MCF 10A (cell line): Measurements from ENCODE around the gene WRAP53. TPM values are rescaled to one million over a fixed set of nuclear protein-coding genes. Genes with fewer than 3 reads are reported as not detected.

Experiments
- BruUV-seq: library from RNA; stranded (reverse); fragments of 400-500 nt; replicated peaks from 2 replicates; lab custom pipeline; 2021; lab: Mats Ljungman, UMichigan
- CTCF ChIA-PET: fragments of 300-600 bp; sonication (Branson Sonifier 250); formaldehyde crosslinking; extraction: SDS; loops from one replicate; lab custom pipeline; 2021; ENCODE audit warnings: antibody characterized with exemption, inconsistent platforms; lab: Yijun Ruan, JAX
- POLR2A ChIA-PET: fragments of 300-600, 350-650 bp; sonication (Branson Sonifier 250); formaldehyde crosslinking; extraction: SDS; loops from one replicate; lab custom pipeline; 2020; ENCODE audit warnings: antibody characterized with exemption, inconsistent platforms; lab: Yijun Ruan, JAX
- DNase-seq: peaks from one replicate; pipeline ENCODE4 v3.0.0-alpha.2; 2018; ENCODE audit not compliant: unreplicated experiment
- H3K27ac Mint-ChIP-seq: one replicate; pipeline ENCODE4 v1.8.0; 2022; ENCODE audit warnings: mild to moderate bottlenecking, low read depth, mixed read lengths; ENCODE audit not compliant: unreplicated experiment
- H3K27me3 Mint-ChIP-seq: one replicate; pipeline ENCODE4 v1.8.0; 2022; ENCODE audit warnings: mixed read lengths; ENCODE audit not compliant: insufficient read depth, unreplicated experiment
- H3K36me3 Mint-ChIP-seq: one replicate; pipeline ENCODE4 v1.8.0; 2022; ENCODE audit warnings: mild to moderate bottlenecking, moderate library complexity, mixed read lengths; ENCODE audit not compliant: insufficient read depth, unreplicated experiment
- H3K4me1 Mint-ChIP-seq: one replicate; pipeline ENCODE4 v1.8.0; 2022; ENCODE audit warnings: mixed read lengths; ENCODE audit not compliant: insufficient read depth, unreplicated experiment
- H3K4me3 Mint-ChIP-seq: one replicate; pipeline ENCODE4 v1.8.0; 2022; ENCODE audit warnings: mild to moderate bottlenecking, moderate library complexity, mixed read lengths; ENCODE audit not compliant: unreplicated experiment
- H3K9me3 Mint-ChIP-seq: one replicate; pipeline ENCODE4 v1.8.0; 2022; ENCODE audit warnings: mixed read lengths; ENCODE audit not compliant: unreplicated experiment
- intact Hi-C: fragments of 100-400 bp; cut with micrococcal nuclease; formaldehyde crosslinking; loops from 2 replicates; pipeline ENCODE4 v1.14.1; 2022
- total RNA-seq: library from RNA; stranded (reverse); gene quantifications from 2 replicates; pipeline ENCODE4 v1.2.3, GENCODE V29; 2022
- TF ChIP-seq, protein P1 (sequence below): fragments of 200-600 bp; IDR thresholded peaks from one replicate; pipeline ENCODE4 v1.8.0; 2022; ENCODE audit warnings: antibody characterized with exemption, mild to moderate bottlenecking; ENCODE audit not compliant: unreplicated experiment

WRAP53 gene
- total RNA-seq, 1 experiment from 2014 or later = 10.7 TPM

DNA sequence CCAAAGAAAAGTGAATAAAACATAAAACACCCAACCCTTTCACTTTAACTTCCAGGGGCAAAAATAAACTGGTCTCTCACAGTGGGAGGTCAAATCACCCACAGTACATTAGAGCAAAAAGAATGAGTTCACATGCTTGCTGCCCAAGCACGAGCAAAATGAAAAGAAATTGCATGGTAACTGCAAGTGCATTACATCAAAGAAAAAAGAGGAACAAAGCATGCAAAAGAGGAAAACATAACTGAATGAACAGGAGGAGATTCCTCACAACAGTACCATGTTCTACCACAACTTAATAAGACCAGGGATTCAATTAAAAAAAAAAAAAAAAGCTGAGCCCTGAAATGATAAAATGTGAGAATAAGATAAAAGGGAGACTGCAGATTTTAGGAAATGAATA, 41.5 kb downstream of the WRAP53 start:
- peaks cover 5% of the 10 kb centered on the region for H3K4me1 Mint-ChIP-seq
- no peaks in the 10 kb centered on the region for H3K9me3 Mint-ChIP-seq
- H3K36me3 Mint-ChIP-seq = no peaks in the 10 kb centered on the region
- no peak overlapping the region for H3K4me3 Mint-ChIP-seq
- no peak overlapping the region for H3K27ac Mint-ChIP-seq
- POLR2A ChIA-PET = no interaction called here
- TF ChIP-seq, protein P1, sequence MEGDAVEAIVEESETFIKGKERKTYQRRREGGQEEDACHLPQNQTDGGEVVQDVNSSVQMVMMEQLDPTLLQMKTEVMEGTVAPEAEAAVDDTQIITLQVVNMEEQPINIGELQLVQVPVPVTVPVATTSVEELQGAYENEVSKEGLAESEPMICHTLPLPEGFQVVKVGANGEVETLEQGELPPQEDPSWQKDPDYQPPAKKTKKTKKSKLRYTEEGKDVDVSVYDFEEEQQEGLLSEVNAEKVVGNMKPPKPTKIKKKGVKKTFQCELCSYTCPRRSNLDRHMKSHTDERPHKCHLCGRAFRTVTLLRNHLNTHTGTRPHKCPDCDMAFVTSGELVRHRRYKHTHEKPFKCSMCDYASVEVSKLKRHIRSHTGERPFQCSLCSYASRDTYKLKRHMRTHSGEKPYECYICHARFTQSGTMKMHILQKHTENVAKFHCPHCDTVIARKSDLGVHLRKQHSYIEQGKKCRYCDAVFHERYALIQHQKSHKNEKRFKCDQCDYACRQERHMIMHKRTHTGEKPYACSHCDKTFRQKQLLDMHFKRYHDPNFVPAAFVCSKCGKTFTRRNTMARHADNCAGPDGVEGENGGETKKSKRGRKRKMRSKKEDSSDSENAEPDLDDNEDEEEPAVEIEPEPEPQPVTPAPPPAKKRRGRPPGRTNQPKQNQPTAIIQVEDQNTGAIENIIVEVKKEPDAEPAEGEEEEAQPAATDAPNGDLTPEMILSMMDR = no peak
- intact Hi-C loops = no loop called here
- BruUV-seq = no TSS peak
- H3K27me3 Mint-ChIP-seq = no peaks in the 10 kb centered on the region
- no peak for DNase-seq
- CTCF ChIA-PET = interaction anchor here (0.6 to 2.1 kb wide), 4 partner anchors 14 to 689 kb away, joined by 3 to 11 read pairs (median 5); no protein-coding TSS in a partner anchor

DNA sequence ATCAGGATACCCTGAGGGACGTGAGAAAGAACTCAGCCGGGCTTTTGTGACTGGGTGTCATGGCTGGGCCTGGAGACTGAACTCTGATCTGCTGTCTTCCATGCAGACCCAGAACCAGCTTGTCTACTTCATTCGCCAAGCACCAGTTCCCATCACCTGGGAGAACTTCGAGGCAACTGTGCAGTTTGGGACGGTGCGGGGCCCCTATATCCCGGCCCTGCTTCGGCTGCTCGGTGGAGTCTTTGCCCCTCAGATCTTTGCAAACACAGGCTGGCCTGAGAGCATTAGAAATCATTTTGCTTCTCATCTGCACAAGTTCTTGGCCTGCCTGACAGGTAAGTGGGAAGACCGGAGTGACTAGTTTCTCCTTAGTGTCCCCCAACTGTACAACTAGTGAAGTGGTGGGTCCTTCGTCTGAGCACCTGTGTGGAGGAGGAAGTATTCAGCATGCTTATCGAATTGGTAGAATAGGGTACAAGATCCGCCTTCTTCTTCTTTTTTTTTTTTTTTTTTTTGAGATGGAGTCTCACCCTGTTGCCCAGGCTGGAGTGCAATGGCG, 44.8 kb downstream of the WRAP53 start:
- POLR2A ChIA-PET = no interaction called here
- H3K4me1 Mint-ChIP-seq = no peaks in the 10 kb centered on the region
- H3K4me3 Mint-ChIP-seq = no peak overlapping the region
- no peak for DNase-seq
- intact Hi-C loops = no loop called here
- H3K27ac Mint-ChIP-seq = no peak overlapping the region
- no peaks in the 10 kb centered on the region for H3K36me3 Mint-ChIP-seq
- peaks cover 25% of the 10 kb centered on the region for H3K27me3 Mint-ChIP-seq
- no TSS peak for BruUV-seq
- H3K9me3 Mint-ChIP-seq = no peaks in the 10 kb centered on the region
- TF ChIP-seq, protein P1 = no peak
- CTCF ChIA-PET = no interaction called here

DNA sequence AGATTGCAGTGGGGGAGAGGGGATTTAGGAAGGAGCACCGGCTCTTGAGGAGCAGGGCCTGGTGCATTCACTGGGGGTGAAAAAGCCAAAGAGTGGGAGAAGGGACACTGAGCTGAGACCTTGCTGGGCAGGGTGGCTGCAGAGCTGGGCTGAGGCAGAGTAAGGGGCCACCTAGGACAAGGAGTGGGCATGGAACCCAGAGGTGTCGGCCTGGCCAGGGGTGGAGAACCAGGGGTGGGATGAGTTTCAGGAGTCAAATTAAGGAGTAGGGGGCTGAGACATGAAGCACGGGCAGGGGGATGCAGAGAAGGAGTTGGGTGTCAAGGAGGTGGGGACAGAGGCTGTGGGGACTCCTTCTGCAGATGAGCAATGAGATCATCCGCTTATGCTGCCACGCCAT, 49.3 kb downstream of the WRAP53 start:
- Mint-ChIP-seq H3K4me1 (peaks cover 6% of the 10 kb centered on the region), H3K36me3 (no peaks in the 10 kb centered on the region), H3K4me3 (no peak overlapping the region), H3K27ac (no peak overlapping the region), H3K27me3 (peaks cover 56% of the 10 kb centered on the region), H3K9me3 (no peaks in the 10 kb centered on the region)
- DNase-seq = no peak
- ChIA-PET CTCF (interaction anchor here (0.9 to 1.4 kb wide), 2 partner anchors 8 to 98 kb away, joined by 3 to 4 read pairs; no protein-coding TSS in a partner anchor), POLR2A (interaction anchor here (0.7 kb wide), 1 partner anchor 11 kb away, joined by 3 read pairs; no protein-coding TSS in a partner anchor)
- no TSS peak for BruUV-seq
- TF ChIP-seq, protein P1 = no peak
- intact Hi-C loops = no loop called here

DNA sequence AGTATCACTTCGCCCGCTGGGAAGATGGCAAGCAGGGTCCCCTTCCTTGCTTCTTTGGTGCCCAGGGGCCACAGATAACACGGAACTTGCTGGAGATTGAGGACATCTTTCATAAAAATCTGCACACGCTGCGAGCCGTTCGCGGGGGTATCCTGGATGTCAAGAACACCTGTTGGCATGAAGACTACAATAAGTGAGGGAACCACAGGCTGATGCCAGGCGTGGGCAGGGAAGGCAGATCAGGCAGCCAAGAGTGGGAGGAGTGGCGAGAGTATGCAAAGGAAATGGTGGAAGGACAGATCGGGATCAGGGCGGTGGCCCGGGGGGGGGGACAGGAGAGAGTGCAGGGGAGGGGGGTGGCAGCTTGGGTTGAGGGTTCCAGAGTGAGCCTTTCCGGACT, 51.5 kb downstream of the WRAP53 start:
- Mint-ChIP-seq H3K4me1 (peaks cover 6% of the 10 kb centered on the region), H3K9me3 (no peaks in the 10 kb centered on the region), H3K27me3 (peaks cover 56% of the 10 kb centered on the region), H3K4me3 (no peak overlapping the region), H3K36me3 (no peaks in the 10 kb centered on the region), H3K27ac (no peak overlapping the region)
- TF ChIP-seq, protein P1 = no peak
- no TSS peak for BruUV-seq
- DNase-seq = no peak
- CTCF ChIA-PET = no interaction called here
- intact Hi-C loops = no loop called here
- POLR2A ChIA-PET = interaction anchor here (0.6 kb wide), 1 partner anchor 119 kb away, joined by 3 read pairs; no protein-coding TSS in a partner anchor
